ENCODE measurements around the gene CCR6.

Gene CCR6

DNA sequence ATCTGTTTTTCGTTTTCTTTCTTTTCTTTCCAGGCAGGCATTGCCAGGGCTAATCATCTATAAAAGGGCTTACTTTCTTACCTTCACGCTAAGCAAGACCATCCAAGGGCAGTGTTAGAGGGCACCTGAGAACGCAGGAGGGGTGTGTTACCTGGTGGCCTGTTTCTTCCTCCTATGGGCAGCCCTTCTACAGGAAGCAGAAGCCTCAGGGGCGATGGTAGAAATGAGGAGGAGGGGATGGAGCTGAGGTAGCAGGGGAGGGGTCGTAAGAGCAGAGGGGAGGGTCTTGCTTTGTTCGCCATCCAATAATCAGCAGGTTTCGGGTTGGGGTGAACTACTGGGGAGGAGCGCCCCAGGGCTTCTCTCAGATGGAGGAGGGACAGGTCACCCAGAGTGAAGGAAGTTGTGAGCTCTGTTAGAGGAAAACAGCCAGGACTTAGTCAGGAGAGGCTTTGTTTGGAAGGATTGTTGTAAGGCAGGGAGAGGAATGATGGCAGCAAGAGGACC is 1.5 kb upstream of the CCR6 start:
- no peak for DNase-seq

DNA sequence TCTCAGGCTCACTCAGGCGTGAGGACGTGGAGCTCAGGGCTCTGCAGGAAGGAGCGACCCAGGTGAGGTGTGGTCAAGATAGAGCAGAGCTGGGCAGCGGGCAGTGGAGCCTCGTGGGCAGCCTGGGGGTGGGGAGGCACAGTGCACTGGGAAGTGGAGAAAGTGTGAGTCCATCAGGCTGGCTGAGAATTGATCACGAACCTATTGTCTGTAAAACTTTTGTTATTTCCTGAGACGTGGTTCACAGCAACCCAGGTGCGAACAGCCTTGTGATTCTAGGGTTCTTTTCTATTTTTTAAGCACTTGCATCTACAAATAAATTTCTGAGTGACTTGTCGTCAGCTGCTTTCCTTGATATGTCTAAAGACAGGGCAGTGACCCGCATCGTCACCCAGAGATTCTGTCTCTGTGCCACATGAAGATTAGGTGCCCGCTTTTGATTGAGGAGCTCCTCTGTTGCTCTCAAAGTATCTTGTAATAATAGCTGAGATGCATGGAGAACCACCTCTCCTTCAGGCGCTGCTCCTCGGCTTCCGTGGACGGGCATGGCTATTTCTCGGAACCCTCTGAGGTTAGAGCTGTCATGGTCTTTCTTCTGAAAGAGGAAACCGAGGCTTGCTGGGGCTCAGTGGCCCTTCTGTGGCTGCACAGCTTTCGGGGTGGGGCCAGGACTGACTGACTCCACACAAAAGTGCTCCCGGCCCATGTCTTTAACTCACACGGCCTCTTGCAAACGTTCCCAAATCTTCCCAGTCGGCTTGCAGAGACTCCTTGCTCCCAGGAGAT is 662 bp upstream of the CCR6 start:
- DNase-seq: no peak

DNA sequence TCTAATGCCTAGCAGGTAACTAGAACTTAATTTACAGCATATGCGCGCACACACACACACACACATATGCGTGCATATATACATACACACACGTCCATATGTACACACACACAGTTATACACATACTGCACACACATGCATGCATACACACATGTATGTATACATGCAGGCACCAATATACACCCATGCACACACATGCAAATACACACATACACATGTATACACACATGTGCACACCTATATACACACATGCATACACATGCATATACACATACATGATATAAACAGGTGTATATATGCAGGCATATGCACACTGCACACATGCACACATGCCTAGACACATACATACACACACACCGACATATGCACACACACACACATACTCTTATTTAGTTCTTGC is 1.9 kb downstream of the CCR6 start:
- no peak for DNase-seq

DNA sequence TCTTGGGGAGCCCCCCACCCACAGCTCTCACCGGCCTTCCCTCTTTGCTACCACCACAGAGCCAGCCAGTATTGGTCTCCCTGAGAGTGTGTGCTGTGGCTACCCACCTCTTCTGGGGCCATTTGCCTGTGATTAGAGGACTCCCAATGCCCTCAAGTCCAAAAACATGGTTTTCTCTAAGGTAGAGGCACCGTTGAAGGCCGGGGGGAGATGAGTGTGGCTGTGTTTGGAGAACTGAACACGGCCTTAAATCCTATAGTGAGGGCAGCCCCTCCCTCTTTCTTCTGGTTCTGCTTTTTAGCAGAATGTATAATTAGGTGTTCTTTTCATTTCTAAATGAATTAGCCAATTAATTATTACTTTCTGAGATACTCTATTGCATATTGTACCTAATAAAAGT is 2.5 kb downstream of the CCR6 start:
- no peak for DNase-seq

DNA sequence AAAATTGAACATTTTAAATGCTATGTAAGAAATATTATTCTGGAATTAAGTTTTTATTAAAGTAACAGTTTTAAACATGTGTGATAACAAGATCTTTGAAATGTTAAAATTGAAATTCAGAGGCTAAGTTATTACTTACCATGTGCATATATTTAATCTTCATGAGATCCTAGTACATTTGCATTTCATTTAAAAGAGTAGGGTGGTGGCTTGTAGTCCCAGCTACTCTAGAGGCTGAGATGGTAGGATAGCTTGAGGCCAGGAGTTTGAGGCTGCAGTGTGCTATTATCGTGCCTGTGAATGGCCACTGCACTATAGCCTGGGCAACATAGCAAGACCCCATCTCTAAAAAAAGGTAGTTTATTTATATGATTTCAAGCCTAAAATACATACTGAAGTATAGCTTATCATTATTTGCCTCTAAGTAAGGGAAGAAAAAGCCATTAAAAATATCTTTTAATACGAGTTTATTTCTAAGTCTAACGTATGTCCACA is 3.0 kb downstream of the CCR6 start:
- DNase-seq: no peak

DNA sequence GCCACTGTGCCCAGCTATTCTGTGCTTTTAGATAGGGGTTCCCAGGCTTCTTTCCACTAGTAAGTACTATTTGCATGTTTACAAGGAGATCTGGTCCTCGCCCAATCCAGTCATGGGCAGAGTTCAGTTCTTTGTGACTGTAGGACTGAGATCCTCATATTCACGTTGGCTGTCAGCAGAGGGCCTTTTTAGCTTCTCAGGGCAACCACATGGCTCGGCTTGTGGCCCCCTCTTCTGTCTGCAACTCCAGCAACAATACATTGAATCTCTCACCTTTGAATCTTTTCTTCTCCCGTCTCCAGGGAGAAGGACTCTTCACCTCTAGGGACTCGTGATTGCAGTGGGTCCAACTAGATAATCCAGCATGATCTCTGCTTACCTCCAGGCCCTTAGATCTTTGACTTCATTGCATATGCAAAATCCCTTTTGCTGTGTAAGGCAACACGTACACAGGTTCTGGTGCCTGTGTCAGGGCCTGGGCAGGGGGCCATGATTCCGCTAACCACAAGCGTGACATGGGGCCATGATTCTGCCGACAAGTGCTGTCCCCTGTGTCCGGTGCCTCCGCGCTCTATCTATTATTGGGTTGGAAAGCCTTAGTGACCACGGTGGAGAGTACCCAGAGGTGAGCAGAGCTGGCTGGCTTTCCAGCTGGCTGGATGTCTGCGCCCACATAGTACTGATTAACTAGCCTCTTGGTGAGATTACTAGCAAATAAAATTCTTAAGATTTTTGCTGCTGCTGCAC is 5.1 kb downstream of the CCR6 start:
- DNase-seq: no peak

DNA sequence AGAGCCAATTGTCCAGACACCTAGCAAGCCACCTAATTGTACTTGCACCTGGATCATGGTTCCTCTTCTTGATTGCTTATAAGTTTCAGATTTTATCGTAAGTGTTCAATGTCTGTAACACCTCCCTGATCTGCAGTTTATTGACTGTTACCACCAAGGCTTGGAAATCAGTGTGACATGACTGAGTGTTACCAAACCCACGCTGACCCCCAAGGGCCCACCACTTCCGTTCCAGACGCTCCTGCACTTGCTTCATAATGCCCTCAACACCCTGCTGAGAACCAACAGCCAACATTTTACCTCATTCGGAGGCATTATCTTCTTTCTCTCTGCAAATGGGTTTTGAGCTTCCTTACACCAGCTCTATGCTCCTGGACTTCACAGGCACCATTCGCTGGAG is 6.3 kb downstream of the CCR6 start:
- no peak for DNase-seq

DNA sequence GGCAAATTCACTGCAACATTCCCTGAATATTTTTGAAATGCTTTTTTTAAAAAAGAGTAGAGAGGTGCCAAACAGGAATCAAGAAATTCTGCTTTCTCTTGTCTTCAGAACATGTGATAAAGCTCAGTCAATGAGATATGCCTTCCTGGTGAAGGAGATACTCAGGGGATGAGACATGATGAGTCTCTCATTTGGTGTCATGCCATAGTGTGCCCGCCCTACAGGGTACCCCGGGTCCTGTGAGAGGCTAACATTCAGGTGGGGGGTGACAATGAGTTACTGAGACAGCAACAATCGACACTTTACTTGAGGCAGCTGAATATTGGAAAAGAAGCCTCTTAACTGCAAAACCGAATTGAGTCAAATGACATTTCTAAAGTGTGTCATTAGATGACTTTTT is 6.7 kb downstream of the CCR6 start:
- DNase-seq: no peak

DNA sequence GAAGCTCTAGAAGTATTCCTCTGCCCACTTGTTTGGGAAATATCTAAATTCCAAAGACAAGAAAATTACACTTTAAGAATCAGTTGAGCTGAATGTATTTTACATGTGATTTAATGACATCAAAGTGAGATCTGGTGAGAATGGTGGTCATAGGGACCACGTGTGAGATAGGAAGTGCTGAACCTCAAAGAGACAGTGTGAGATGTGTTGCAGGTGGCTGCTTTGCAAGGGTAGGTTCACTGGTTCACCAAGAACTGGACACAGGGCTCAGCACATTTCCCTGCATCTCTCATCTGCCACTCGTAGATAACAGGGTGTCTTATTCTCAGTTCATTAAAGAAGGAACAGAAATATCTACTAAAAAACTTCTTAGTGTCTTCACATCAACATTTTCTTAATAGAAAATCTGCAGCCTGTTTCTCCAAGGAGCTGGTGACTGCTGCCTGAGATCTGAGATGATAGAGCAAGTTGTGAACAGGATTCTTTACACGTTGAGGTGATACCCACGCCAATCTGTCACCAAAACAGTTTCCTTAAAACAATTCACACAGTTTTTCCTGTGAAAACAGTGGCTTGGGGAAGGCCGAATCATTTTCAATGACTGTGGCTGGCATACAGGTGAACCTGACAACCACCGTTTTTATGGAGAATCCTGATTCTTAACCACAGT is 7.2 kb downstream of the CCR6 start:
- DNase-seq: no peak

DNA sequence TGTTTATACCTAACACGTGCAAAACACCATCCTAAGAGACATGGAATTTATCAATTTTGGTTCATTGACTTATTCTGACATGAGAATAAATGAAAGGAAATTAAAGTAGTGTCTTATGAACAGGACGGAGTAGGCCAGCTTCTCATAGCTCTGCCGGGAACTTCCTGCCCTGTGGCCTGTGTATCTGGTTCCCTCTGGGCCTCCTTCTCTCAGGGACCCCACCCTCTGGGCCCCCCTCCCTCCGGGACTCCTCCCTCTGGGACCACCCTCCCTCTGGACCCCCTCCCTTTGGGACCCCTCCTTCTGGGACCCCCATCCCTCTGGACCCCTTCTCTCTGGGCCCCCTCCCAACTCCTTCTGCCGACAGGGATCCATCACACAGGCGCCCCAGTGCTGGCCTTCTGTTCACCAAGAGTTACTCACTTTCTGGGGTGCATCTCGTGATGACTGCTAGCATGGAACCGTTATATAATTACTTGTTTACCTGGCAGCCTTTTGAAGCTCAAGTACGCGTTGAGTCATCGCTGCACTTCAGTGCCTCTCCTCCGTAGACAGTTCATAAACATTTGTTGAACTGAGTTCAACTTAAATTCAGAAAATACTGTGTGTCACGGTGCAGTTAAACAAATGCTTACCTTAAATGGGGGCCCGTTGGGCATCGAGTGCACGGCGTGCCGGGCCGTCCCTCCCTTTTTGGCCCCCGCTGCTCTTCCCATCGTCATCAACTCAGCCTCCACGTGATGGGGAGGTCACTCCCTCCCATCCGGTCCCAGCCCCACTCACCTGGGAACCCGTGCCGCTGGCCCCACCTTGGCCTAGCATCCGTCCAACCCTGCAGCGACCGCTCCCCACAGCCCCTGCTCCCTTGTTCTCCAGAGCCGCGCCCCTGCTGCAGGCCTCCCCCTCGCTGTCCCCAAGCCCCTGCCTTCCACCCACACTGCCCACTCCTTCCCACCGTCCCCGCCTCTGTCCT is 8.1 kb downstream of the CCR6 start:
- DNase-seq: no peak

DNA sequence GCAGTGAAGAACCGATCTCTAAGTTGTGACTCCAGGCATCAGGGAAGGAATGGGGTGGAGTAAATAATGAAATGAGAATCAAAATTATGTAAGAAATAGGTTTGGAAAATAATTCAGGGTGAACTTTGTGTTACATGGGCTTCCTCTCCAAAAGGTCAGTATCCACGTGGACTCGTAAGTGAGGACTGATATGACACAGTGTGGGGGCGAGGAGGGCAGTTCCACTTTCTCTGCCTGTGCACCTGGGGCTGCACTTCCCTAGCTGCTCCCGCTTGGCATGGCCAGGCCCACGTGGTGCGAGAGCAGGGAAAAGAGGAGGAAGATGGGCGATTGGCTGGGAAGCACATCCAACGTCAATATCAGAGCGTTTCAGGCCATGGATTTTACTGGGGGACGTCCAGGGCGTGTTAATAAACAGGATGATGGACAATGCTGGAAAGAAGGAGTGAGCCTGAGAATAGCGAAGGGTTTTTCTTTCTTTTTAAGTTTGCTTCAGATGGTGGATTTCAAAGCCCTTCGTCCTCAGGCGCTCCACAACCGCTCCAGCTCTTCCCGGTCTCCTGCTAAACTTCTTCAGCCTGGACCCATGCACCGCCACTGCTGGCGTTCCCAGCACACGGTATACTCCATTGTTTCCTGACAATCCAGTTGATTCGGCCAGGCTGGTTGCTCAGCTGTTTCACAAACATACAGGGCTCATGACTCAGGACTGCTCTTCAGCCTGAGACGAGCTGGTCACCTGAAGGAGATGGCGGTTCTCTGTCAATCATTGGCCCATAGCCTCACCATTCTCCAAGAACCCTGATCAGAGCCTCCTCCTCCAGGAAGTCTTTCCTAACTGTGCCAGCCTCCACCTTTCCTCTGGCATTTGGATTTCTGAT is 11.8 kb downstream of the CCR6 start:
- DNase-seq: no peak

DNA sequence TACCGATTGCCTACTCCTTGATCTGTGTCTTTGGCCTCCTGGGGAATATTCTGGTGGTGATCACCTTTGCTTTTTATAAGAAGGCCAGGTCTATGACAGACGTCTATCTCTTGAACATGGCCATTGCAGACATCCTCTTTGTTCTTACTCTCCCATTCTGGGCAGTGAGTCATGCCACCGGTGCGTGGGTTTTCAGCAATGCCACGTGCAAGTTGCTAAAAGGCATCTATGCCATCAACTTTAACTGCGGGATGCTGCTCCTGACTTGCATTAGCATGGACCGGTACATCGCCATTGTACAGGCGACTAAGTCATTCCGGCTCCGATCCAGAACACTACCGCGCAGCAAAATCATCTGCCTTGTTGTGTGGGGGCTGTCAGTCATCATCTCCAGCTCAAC is 13.5 kb downstream of the CCR6 start:
- DNase-seq: no peak

DNA sequence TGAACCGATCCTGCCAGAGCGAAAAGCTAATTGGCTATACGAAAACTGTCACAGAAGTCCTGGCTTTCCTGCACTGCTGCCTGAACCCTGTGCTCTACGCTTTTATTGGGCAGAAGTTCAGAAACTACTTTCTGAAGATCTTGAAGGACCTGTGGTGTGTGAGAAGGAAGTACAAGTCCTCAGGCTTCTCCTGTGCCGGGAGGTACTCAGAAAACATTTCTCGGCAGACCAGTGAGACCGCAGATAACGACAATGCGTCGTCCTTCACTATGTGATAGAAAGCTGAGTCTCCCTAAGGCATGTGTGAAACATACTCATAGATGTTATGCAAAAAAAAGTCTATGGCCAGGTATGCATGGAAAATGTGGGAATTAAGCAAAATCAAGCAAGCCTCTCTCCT is 14.2 kb downstream of the CCR6 start:
- no peak for DNase-seq

DNA sequence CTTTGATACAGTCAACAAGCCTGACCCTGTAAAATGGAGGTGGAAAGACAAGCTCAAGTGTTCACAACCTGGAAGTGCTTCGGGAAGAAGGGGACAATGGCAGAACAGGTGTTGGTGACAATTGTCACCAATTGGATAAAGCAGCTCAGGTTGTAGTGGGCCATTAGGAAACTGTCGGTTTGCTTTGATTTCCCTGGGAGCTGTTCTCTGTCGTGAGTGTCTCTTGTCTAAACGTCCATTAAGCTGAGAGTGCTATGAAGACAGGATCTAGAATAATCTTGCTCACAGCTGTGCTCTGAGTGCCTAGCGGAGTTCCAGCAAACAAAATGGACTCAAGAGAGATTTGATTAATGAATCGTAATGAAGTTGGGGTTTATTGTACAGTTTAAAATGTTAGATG is 15.0 kb downstream of the CCR6 start:
- DNase-seq: no peak

DNA sequence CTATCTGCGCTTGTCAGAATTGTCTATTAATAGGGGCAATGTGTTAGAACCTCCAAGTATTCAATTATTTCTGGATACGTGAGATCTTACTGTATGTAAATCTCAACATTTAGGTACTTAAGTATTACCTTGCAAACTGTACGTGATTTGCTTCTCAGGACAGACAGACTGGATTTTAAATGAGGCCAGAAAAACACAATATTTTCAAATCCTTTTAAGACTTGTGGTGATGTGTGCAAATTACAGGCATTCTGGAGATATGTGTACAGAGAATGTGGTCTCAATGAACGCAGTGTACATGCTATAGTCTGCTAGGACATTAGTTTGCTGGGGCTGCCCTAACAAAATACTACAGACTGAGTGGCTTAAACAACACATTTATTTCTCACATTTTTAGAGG is 16.9 kb downstream of the CCR6 start:
- DNase-seq: no peak

DNA sequence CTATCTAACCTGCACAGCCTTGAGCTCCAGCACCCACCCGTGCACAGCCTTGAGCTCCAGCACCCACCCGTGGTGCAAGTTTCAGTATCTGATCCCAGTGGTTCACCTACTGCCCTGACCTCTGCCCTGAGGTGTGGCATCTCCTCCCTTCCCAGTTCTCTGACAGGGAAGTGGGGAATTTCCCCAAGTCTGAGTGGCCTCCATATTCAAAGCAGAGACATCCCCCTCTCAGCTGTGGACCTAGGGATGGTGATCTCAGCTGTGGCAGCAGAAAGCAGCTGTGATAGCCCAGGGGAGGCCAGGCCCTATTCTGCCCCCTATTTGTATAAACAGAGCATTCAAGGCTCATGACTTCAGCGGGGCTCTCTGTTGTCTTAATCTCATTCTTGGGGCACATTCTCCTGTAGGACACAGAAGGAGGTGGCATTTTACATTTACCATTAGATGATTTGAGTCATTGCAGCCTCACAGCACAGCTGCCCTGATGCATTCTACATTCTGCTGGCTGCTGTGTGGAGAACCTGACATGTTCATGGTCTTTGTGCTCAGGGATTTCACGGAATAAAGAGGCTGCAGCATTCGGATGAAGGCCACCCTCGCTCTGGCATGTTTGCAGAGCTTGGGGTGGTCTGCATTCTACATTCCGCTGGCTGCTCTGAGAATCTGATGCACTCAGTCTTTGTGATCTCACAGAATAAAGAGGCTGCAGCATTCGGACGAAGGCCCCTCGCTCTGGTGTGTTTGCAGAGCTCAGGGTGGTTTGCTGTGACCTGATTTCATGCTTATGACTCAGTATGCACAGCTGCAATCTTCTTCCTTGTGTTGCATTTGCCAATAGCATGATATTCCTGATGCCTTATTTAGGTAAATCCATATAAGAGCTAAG is 17.9 kb downstream of the CCR6 start:
- no peak for DNase-seq

DNA sequence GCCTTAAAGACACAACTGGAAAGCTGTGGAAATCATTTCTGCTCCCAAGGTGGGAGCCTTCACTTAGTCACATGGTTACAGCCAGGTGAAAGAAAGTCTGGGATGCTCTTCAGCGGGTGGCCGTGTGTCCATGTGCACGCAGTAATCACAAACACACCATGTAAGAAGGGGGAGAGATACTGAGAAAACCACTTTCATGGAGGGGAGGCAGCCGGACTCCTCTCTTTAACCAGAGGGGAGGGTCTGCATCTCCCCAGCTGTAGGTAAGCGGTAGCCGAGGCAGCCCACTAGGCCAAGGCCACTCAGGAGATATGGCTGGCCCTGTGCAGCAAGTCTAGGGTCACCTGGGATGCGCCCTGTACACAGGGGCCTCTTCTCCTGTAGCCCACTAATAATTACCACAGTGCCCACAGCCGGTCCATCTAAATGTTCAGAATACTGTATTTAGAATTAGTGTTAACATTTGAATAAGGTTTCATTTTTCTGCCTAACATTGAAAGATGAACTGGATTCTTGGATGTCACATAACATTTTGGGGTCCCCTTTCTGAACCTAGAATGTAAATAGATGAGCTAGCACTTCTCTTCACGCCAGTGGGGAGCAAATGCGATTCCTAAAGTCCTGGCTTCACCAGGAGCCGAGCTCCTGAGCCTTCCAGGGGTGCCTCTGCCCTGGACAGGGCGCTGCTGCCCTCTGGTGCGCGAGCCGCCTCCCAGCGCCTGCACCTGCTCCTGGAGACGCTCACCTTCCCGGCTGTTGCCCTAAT is 19.0 kb downstream of the CCR6 start:
- DNase-seq: peak; percentile 27

DNA sequence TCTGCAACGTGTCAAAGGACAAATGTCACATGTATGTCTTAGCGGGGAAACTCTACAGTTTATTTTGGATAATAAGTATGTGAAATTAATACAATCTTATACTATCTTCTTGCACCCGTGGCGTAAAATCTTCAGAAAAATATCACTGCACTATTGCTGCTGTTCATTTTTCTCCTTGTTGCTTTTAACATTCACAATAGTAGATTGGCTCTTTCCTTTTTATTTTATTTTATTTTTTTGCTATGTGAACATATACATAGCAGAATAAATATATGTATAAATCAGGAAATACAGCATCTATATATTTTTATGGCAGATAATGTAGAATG is 19.5 kb downstream of the CCR6 start:
- DNase-seq: no peak

DNA sequence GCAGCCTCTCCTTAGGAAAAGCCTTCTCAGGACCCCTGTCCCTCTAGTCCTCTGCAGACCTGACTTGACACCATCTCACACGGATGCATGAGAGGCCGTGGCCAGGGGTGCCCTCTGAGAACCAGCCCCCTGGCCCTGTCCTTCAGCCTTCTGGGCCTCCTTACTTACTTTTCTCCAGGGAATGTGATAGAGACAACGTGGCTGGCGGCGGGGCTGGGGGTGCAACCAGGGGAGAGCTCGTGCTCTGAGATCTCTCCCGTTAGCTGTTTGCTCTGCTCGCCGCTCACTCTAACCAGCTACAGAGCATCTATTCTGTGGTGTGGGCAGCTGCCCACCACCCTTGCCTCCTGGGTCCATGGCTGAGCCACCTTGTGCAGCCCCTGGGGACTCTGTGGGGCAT is 20.1 kb downstream of the CCR6 start:
- no peak for DNase-seq

DNA sequence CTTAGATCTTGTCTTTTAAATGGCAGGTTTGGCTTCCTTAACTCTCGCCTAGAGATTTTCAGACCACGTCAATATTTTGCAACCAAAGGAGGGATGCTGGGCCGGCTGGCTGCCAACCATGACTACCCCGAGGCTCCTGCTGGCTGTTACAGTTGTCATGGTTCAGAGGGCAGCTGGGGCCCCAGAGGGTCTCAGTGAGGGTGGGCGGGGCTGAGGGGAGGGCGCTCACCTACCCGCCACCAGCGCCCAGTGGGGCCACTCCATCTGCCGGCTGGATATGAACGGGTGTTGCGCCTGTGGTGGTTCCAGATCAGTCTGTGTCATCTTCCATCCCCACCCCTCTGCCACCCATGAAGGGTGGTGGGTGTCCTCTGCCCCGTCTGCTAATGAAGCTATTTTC is 22.6 kb downstream of the CCR6 start:
- no peak for DNase-seq

Data from GDM1 (cell line).